HTR-8/SVneo (cell line): ENCODE results near the gene RNU6-8.

Experiments
- DNase-seq: peaks from one replicate; pipeline ENCODE4 v3.0.0; 2011; ENCODE audit warnings: low spot score, mixed read lengths; ENCODE audit not compliant: insufficient read length
- FAIRE-seq: peaks from 2 replicates; lab custom pipeline; 2011; peaks lifted over from hg19 to GRCh38; lab: Jason Lieb, UNC

Gene RNU6-8

DNA sequence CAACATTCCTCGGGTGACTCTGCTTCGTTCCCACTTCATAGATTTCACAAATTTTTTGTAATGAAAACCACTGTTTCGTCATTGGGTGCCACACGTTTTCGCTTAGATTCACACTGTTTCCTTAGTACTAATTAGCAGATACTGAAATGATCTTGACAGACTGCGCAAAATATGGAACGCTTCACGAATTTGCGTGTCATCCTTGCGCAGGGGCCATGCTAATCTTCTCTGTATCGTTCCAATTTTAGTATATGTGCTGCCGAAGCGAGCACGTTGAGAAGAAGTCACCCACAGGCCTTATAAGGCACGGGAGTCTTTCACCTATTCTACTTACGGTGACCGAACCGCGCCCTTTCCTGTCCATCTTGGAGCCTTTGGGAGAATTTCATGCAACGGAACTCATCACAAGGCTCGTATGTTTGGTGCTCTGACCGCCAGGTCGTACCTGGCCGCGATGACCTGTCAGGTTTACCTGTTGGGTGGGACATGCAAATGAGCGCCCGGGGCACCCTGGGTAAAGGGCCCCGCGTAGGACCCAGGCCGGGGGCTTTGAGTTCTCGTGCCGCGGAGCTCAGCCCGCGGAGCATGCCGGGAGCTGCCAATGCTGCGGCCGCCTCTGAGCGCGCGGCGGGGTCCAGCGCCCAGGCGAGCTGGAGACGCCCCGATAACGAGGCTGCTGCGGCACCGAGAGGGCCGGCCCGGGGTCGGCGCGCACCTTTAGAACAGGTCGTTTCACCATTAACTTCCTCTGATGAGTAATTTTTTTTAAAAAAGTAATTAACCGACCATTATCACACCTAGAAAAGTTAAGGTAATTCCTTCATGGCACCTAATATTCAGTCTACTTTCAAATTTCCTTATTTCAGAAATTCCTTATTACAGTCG is at the start of gene RNU6-8:
TSS of gene RNU6-8 (minus strand) at position 272 of the 885 bp plus-strand sequence.
- FAIRE-seq: peak; percentile 74
- DNase-seq: peak; percentile 94

DNA sequence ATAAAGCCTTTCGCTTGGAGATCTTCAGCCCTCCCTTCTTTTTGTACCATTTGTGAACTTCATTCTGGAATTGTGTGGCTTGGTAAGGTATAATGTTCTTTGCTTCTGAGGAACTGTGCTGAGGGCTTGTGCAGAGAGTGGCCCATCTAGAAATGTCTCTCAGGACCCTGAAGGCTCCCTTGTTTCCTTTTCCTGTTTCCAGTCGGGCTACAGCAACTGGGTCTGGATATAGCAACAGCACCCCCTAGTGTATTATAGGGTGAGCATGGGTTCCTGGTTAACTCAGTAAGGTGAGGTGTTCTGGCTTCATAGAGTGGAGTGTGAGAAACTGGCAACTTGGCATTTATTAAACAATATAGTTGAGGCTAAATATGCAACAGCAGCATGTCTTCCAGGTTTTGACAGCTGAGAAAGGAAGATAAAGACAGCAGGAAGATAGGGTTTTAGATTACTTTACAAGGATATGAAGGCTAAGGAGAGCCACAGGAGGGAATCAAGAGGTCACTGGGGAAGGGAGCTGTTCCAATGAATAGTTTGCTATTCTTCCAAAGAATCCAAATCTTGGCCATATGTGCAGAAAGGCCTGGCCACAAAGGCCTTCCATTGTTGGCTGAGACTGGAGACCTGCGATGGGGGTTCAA is 49.1 kb upstream of the RNU6-8 start:
- DNase-seq (peak; percentile 81), FAIRE-seq (peak; percentile 87)

- no peak for DNase-seq
- no peak for FAIRE-seq
Observed at GRCh38 chr14:32251530-32251929, 48.5 kb upstream of the RNU6-8 start.

- FAIRE-seq: no peak
Observed at GRCh38 chr14:32250681-32251080, 47.6 kb upstream of the RNU6-8 start.

DNA sequence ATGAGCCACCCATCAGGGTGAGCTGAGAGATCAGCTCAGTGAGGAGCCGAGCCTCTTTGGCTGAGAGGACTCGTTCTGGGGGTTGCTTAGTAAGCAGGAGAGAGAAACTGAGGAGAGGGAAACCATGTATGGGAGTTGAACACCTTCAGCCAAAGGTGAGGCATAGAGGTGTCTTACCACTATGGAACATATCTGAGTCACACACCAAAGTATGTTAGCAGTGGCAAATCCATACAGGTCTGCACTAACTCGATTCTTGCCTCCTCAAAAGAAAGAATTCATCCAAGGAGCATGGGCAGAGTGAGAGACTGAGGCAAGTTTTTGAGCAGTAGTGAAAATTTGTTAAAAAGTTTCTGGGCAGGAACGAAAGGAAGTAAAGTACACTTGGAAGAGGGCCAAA is 46.7 kb upstream of the RNU6-8 start:
- FAIRE-seq (no peak), DNase-seq (no peak)

More at GRCh38 chr14:32250681-32251080, 47.6 kb upstream of the RNU6-8 start:
- no peak for DNase-seq

- no peak for DNase-seq
- FAIRE-seq: no peak
Observed at GRCh38 chr14:32249371-32249770, 46.3 kb upstream of the RNU6-8 start.

GRCh38 chr14:32246751-32247150 is 43.7 kb upstream of the RNU6-8 start:
- FAIRE-seq (no peak), DNase-seq (no peak)

GRCh38 chr14:32244404-32244803 is 41.3 kb upstream of the RNU6-8 start:
- FAIRE-seq (no peak), DNase-seq (no peak)

- no peak for FAIRE-seq
- DNase-seq: no peak
Observed at GRCh38 chr14:32233260-32233659, 30.2 kb upstream of the RNU6-8 start.

- peak; percentile 33 for FAIRE-seq
- DNase-seq: no peak
Observed at GRCh38 chr14:32232481-32232880, 29.4 kb upstream of the RNU6-8 start.

GRCh38 chr14:32230695-32231280 is 27.7 kb upstream of the RNU6-8 start:
- no peak for FAIRE-seq

DNA sequence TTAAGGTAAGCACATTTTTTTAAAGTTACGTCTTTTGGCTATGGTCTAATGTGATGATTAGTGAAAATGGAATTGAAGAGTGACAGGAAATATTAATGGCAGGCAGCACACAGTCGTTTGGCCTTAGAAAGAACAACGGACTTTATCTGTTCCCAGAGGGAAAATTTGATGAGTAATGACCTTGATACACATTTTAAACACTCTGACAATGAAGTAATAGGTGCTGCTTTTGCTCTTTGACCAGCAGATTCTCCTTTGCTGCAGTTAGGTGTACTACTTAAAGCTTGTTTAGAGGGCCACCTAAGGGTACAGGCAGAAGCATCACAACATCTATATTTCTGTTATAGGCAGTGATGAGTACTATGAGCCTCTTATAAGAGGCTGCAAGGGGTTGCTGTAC is 27.1 kb upstream of the RNU6-8 start:
- DNase-seq (peak; percentile 30), FAIRE-seq (no peak)

More at GRCh38 chr14:32230695-32231280, 27.7 kb upstream of the RNU6-8 start:
- no peak for DNase-seq

GRCh38 chr14:32226056-32226455 is 23.0 kb upstream of the RNU6-8 start:
- DNase-seq (no peak), FAIRE-seq (no peak)

DNA sequence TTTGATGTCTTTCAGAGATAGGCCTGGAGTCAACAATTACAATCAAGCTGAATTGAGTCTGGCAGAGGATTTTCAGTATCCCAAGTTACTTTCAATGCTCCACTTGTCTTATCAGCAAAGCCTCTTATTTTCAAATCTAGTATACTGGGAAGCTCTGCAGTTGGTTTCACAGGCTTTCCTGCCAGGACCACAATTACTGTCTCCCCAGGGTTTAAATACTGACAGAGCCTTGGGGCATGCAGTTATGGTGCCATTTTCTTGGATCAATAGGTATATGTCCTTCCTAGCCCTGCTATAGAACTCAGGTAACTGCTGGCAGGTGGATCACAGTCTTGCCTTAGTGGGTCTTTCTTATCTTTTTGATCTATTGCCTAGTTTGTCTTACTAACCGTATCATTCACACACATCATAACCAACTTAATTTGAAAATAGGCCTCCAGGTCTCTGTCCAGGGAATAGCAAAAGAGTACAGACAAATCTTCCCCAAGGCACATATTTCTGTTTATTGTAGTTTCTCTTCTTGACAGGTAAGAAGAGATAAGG is 22.4 kb upstream of the RNU6-8 start:
- DNase-seq (no peak), FAIRE-seq (no peak)

- peak; percentile 53 for DNase-seq
- peak; percentile 77 for FAIRE-seq
Observed at GRCh38 chr14:32224737-32225377, 21.8 kb upstream of the RNU6-8 start.

GRCh38 chr14:32217301-32217700 is 14.2 kb upstream of the RNU6-8 start:
- DNase-seq (no peak), FAIRE-seq (no peak)

DNA sequence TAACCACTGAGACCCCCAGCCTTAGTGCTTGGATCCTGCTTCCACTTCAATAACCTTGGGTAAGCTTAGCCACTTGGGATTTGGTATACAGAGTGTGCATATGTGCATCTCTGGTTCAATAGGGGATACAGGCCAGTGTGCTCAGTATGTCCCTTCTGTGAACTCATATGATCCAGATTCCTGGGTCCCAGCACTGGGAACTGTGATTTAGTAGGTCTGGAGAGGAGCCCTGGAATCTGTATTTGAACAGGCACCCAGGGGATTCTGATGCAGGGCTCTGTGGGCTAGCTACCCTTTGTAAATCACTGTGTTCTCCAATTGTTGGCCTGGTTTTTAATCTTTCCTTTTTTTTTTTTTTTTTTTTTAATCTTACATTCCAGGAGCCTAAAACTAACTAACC is 9.8 kb upstream of the RNU6-8 start:
- no peak for DNase-seq
- no peak for FAIRE-seq

- FAIRE-seq: no peak
- no peak for DNase-seq
Observed at GRCh38 chr14:32211068-32211404, 8.0 kb upstream of the RNU6-8 start.

GRCh38 chr14:32209471-32209870 is 6.4 kb upstream of the RNU6-8 start:
- DNase-seq (no peak), FAIRE-seq (no peak)

- FAIRE-seq (no peak), DNase-seq (no peak)
Observed at GRCh38 chr14:32208490-32208889, 5.4 kb upstream of the RNU6-8 start.
